Stimulated activated CD4-positive, alpha-beta T cell treated with anti-CD3 and anti-CD28 coated beads, Interleukin-4, amount 100 ng/mL, for 24 hours (primary cell): ENCODE results near the gene CPA1.

Source experiments
- DNase-seq: peaks from one replicate; pipeline ENCODE4 v3.0.0-alpha.2; 2020

The CPA1 gene

DNA sequence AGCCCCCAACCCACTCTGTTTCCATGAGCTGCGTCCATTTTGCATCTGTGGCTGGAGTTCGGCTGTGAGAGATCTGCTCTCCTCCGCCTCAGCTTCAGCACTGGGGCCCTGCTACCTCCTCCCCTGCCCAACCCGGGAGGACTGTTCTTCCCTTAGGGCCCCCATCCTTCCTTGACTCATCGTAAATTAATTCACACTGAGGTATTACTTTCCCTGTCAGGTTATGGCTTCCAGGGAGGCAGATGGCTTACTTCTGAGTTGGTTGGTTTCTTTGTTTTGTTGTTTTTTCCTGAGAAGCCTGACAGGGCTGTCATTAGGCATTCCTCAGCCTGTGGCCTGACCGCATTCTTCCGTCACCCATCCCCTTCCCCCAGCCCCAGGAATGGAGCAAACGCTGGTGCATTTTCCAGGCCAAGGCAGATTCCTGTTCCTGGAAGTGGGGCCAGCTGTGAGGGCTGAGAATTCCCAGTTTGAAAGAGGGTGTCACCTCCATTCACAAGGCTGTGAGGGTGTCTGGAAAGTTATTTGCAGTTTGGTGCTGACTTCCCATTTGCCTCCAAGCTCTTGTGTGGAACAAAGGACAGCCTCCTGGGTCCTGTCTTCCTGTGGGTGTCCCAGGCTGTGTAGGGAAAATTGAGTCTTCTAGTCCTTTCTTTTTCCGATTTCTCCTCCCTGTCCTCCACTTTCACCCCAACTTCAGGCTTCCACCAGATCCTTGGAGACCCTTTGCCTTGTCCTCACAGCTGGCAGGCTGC lies 24.0 kb upstream of the CPA1 start:
- DNase-seq = no peak

DNA sequence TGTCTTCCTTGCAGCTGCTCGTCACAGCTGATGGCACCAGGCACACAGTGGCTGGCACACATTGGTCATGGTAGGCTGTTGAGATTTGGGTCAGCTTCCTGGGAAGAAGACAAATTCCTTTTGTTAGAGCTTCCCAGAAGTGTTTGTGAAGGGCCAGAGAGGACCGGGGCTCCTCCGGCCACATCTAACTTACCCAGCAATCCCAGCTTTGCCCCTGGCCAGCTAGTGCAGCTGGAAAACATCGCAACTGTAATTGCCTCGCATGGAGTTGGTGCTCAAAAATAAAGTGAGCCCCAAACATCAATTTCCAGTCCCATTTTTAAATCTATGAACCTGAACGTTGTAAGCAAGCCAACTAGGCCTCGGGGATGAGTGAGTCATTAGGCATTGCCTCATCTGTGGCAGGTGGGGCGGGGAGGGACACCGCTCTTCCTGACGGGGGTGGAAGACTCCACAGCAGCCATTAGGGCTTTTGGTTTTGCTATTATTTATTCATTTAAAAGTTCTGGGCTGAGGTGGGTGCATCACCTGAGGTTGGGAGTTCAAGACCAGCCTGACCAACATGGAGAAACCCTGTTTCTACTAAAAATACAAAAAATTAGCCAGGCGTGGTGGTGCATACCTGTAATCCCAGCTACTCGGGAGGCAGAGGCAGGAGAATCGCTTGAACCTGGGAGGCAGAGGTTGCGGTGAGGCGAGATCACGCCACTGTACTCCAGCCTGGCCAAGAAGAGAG lies 23.2 kb upstream of the CPA1 start:
- DNase-seq = no peak

DNA sequence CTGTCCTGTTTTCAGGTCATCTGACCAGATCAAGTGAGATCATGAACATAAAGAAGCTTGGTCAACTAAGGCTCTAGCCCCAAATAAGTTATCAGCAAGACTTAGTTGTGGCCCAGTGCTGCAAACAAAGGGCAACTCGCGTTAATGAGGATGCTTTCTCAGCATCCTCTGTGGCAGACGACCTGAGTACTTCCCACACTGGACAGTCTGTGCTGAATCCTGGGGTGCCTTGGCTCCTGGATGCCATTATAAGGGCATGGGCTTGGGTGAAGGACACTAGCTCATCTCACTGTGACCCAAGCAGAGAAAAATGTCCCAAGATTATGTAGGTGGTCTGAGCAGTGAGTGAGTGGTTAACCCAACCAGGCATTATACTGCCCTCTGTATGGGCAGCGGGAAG lies 21.8 kb upstream of the CPA1 start:
- DNase-seq = no peak

DNA sequence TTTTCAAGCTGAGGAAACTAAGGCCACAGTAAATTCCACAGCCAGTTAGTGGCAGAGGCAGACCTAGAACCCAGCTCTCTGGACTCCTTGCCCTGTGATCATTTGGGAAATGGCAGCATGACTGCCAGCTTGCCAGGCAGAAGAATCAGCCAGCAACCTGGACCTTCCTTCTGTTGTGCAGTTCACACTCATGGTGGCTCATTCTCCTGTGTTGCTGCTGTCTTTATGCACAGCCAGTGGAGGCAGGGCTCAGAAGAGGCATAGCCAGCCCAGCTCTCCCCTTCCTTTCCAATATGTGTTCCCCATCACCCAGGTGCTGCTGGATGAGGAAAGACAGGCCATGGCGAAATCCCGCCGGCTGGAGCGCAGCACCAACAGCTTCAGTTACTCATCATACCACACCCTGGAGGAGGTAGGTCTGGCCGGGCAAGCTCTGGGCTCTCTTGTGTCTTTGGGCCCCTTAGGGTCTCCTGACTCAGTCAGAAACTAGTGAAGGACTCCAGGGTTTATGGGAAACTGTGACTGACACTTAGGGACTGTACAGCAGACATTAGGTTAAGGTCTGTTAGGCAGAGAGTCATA lies 20.9 kb upstream of the CPA1 start:
- DNase-seq = no peak

DNA sequence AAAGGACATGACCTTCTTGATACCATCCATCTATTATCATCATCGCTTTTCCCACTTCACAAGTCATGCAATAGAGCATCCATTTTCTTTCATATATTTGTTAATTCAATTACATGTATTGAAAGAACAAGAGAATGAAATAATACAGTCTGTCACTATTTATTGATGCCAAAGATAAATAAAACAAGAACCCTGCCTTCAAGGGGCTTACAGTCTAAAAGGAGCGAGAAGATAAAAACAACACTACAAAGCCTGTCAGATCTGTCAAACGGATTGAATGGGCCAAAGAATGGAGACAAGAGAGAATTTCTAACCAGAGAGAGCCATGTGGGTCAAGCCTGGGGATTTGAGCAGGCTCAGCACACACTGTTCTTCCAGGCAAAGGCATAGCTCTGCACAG lies 19.8 kb upstream of the CPA1 start:
- no peak for DNase-seq

DNA sequence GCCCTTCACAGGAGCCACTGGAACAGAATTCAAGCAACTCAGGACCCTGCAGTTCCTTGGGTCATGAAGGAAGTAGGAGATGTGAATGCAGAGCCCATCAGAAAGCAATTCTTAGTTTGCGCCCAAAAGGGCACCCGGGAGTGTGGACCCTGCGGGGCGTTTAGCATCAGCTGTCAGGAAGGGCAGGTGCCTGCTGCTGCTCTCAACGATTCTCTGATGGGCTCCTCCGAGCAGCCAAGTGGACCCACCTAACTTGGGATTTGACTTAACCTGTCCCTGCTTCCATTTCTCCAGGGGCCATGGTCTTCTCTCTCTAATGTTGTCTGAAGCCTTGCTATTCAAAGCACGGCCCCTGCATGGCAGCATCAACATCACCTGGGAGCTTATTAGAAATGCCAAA lies 18.6 kb upstream of the CPA1 start:
- DNase-seq = no peak

DNA sequence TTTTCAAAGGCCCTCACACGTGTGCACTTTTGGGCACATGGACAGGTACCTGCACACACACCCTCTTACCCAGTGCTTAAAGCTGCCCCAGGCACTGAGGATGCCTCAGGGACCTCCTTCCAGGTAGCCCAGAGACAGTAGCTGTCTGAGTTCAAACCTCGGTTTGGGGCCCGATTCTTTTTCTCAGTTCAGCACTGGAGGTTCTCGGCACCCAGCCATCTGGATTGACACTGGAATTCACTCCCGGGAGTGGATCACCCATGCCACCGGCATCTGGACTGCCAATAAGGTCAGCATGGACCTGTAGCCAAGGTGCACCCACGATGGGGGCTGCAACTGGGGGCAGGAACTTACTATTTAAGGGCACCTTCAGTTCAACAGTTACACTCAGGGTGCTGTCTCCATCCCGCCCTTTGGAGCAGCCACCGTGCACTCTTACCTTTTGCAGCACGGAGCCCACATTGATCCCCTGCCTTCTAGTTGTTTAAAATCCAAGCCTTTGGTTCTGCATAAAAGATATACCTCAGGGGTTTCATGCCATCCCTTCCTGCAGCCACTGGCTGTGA lies 18.0 kb upstream of the CPA1 start:
- DNase-seq = no peak

DNA sequence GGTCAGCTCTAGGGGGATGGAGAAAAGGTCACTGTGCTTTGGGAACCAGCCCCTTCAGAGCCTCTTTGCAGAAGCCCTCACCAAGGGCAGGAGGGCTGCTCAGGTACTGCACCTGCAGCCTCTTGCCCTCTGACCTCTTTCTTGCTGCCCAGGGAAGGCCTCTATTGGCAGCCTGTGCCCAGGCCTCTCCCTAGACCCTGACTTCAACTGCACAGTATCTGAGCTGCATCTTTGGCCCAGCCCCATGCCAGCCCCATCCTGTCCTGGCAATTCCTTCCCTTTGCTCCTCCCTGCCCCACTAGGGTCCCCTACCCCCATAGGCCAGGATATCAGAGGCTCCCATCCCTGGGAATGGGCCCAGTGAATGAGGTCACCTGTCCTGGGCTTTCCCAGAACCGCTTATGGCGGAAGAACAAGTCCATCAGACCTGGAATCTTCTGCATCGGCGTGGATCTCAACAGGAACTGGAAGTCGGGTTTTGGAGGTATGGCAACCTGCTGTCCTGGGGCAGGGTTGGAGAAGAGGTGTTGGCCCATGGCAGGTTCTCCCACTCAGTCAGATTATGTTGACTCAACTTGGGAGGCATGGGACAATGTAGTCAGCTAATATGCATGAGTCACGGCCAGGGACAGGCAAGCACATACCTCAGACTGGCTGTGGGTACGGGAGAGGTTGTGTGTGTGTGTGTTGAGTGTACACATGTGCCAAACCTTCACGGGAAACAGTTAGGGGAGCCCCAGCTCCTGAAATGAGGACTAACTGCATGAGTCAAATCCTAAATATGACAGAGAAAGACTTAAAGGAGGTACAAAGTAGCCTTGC lies 17.1 kb upstream of the CPA1 start:
- peak; percentile 55 for DNase-seq

DNA sequence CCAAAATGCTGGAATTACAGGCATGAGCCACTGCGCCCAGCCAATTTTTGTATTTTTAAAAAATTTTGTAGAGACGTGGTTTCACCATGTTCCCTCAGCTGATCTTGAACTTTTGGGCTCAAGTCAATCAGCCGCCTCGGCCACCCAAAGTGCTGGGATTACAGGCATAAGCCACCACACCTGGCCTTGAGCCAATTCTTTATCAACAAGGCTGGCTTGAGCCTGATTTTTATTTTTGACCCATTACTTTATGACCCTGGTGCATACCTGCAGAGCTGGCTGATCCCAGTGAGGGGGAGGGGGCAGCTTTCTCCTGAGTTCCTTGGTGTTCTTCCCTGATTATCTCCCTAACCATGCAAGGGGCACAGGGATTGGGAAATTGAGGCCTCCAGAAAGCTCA lies 15.8 kb upstream of the CPA1 start:
- no peak for DNase-seq

DNA sequence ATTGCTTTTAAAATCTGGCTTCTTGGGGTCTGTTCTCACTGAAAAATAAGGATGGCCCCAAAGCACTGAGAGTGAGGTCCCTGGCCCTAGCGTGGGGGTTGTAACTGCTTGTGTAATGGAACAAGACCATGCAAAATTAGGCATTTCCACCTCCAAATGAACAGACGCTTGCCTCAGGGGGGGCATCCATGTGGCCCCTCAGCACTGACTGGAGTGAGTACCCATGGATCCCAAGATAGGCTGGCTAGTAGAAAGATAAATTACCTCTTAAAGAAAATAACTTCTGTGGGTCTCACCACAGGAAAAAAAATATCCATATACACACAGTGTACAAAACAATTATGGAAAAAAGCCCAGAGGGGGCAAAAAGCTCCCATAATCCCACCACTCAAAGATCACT lies 15.2 kb upstream of the CPA1 start:
- no peak for DNase-seq

DNA sequence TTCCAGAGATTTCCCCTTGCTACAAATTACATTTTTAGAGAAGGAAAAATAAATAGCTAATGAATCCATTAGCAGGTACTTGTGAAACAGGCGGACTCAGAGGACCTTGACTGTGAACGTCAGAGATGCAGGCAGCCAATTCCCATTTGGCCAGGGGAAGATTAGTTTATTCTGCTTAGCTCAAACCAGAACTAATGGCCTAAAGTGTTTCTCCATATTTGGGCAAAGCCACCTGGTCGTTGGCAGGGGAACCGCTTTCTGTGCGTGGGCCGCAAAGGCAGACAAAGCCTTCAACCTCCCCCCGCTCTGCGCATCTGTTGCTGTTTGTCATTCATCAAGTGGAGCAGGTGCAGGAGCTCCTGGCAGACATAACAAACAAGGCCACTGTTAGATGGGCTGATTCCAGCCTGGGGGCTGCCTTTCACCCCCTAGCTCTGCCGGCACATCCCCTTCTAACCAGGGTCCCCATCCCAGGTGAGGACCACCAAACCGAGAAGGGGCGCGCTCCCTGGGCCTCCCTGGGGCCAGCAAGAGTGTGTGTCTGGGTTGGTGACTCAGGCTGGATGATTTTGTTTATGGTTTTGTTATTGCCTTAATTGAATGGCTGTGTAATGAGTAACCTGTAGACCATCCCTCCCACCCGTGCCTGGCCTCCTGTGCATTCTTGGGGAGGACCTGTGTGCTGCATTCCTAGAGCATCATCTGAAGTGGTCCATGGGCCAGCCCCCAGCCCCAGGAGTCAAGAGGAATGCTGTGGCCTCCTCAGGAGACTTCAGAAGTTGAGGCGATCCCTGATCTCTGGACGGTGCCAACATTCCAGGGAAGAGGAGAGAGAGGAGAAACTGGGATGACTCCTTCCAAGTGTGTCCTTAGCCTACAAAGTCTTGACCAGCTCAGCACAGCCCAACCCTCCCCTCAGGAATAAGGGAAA lies 14.5 kb upstream of the CPA1 start:
- no peak for DNase-seq

DNA sequence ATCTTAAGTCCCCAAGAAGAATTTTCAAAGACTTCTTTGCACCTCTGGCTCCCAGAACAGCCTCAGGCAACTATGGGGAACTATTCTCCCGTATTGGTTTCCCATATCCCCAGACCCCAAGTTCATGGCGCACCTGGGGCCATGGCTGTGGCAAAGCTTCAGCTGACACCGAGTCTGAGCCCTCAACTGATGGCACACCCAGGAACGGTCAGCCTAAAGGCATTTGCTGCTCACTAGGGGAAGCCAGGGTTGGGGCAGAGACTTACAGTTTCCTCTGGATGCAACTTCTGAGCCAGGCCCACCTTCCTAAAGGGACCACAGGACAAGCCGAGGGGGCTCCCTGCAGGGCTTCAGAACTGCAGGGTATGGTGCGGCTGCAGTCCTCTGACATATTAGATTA lies 13.7 kb upstream of the CPA1 start:
- no peak for DNase-seq

DNA sequence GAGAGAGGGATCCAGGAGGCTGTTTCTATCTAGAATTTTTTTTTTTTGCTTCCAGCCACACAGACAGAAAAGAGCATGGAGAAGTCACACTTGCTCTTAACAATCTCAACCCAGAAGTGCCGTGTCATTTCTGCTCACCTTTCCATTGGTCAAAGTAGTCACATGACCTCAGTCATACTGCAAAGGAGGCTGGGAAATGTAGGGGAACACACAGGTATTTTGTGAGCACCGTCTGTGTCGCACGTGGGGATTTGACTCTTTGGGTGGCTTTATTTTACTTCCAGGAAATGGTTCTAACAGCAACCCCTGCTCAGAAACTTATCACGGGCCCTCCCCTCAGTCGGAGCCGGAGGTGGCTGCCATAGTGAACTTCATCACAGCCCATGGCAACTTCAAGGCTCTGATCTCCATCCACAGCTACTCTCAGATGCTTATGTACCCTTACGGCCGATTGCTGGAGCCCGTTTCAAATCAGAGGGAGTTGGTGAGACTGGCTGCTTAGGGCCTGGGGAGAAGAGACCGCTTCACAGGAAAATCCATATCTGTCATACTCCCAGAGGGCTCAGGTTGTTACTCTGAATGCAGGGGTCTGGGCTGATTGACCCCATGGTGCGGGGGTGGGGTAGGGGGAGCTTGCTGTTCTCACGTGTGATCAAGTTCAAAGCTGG lies 13.1 kb upstream of the CPA1 start:
- DNase-seq = no peak

DNA sequence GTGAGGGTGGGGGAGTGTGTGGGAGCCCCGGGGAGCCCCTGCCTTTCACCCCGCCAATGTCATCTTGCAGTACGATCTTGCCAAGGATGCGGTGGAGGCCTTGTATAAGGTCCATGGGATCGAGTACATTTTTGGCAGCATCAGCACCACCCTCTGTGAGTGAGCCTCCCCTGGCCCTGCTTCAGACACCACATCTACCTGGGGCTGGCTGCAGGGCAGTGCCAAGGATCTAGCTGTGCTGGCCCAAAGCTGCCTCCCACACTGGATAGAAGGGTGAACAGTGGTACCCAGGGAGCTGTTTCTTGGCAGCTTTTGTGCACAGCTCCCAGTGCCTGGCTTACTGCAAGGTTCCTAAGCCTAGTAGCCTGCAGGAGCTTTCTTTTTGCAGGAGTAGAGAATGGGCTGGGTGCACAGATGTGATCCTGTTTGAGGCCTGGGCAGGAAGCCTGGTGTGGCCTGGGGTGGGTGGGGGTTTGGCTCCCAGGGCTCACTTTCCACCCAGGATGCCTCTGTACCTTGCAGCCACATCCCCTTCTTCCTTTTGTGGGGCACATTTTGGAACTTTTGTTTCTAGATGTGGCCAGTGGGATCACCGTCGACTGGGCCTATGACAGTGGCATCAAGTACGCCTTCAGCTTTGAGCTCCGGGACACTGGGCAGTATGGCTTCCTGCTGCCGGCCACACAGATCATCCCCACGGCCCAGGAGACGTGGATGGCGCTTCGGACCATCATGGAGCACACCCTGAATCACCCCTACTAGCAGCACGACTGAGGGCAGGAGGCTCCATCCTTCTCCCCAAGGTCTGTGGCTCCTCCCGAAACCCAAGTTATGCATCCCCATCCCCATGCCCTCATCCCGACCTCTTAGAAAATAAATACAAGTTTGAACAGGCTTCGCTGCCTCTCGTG lies 12.2 kb upstream of the CPA1 start:
- no peak for DNase-seq

DNA sequence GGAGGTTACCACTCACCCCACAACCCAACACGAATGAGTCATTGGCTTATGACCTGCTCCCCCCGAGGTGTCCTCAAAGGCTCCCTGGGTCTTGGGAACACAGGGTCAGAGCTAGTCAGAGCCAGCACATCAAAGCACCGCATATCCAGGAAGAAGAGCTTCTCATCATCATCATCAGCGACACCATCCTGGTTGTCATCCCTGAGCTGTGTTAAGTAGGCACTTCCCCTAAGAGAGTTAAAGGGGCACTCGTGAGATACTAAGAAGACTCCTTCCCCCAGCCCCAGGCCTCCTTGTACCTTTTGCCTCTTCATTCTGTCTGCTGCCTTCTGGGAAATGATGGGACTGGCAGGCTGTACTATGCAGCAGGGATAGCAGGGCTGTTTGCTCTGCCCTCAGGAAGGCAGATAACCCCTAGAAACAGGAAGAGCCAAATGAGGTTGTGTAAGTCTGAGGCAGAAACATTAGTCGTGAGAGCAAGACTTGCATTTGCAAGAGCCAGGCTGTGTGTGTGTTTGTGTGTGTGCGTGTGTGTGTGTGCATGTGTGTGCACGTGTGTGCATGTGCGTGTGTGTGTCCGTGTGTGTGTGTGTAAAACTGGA lies 11.1 kb upstream of the CPA1 start:
- no peak for DNase-seq

DNA sequence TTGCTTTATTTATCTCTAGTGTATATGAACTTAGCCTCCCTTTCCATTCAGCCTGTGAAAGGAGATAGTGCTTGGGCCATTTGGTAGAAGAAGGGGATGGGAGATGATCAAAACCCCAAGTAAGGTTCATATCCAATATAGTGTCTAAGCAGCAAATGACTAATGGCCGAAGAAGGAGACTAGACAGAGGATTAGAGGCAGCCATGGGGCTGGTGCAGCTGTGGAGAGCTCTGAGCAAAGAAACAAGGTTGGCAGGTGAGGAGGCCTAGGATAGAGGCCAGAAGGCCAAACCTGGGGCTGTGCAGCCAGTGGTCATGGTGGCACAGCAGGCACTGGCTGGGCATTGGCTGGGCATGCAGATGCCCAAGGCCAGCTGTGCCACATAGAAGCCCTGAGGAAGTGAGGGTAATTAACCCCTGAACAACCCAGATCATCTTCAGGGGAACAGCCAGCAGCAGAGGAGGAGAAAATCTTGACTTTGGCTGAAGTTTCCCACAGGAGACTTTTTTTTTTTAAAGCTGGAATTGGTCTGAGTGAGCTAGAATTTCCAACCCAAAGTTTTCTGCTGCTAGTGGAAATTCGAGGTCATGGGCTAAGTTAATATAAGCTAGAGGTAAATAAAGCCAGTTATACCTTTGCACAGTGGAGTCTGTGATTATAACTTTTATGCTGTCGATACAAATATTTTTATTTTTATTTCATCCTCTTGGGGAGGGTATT lies 10.3 kb upstream of the CPA1 start:
- DNase-seq = no peak

DNA sequence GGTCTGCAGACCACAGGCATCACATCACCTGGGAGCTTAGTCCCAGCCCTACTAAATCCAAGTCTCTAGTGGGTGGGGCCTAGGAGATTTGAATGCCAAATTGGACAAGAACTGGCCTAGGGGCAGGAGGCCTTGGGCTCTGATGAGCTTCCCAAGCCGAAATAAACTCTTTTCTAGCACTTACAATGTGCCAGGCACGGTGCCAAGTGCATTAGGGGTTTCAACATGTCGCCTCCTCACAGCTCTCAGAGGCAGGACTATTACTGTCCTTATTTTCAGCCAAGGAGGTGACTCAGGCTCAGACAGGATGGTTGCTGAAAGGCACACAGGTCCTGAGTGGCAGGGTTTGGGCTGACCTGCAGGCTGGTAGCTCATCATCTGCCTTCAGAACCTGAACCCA lies 9.2 kb upstream of the CPA1 start:
- DNase-seq = no peak

DNA sequence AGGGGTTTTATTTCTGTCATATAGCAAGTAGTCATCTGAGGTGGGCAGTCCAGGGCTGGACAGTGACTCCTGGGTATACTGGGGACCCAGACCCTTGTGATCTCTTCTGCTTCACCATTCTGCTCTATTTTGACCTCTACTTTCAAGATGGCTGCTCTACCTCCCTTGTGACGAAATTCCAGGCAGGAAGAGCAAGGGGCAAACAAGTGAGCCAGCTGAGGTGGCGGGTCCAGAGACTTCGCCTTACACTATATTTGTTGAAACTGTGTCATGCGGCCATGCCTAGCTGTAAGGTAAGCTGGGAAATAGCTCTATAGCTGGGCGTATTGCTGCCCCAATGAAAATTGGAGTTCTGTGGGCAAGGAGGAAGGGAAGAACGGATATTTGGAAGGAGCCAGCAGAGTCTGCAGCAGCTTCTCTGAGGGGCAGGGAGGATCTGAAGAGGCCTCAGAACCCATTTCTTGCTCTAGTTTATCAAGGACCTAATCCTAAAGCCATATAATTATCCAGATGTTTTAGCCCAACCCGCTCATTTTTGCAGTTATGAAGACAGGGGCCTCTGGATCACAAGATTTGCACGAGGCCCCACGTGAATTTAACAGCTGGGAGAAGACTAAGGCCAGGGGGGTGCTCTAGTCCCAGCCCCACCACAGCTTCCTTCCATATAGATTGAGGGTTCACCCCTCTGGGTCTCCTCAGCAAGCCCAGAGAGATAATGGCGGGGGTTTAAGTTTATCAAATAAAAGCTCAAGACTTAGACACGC lies 7.7 kb upstream of the CPA1 start:
- no peak for DNase-seq
